NT2/D1 (cell line): ENCODE data around the gene SCAP.

ENCODE experiments used
- SUZ12 ChIP-seq: IDR thresholded peaks from 2 replicates; pipeline ENCODE4 v1.6.1; 2011; ENCODE audit not compliant: insufficient read length, insufficient read depth; ENCODE audit errors: extremely low read depth
- YY1 ChIP-seq: IDR thresholded peaks from 2 replicates; pipeline ENCODE4 v1.6.1; 2011; ENCODE audit not compliant: insufficient read length, insufficient read depth
- ZNF274 ChIP-seq: IDR thresholded peaks from 2 replicates; pipeline ENCODE4 v1.6.1; 2011; ENCODE audit warnings: mild to moderate bottlenecking, low read depth, low read length

DNA sequence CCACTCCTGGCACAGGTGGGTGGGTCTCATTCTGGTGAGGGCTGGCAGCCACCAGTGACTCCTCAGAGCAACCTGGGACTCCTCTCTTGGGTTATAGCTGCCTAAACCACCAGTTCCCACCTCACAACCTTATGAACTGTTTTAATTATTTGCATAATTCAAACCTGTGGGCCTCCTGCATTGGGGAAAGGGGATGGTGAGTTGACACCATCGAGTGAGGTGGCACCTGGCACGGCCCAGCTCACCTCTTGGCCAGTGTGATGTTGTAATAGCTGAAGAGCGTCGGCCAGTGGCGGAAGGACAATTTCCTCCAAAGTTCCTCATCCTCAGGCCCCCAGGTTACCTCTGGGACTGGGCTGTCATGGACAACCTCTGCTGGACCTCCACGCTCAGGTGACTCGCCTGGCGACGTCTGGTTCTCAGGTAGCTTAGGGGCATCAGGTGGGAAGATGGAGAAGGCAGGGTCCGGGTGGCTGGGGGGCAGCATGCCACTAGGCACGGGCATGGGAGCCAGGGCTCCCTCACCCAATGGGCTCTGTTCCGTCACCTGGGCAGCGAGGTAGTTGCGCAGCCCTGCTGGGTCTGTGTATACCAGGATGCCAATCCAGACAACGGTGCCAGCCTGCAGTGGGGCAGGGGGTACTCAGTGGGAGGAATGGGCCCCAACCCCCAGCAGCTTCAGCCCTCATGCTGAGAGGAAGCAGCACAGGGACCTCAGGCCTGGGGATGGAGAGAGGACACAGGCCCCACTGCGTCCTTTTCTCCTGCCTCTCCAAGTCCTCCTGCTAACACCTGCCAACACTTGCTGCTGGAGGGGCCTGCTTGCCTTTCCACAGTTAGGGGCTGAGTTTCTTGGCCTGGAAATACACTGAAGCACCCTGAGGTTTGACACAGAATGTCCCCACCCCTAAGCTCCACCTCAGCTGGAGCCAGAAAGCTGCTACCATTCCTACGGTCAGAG, 56.4 kb downstream of the SCAP start:
- no peak for TF ChIP-seq YY1
- TF ChIP-seq ZNF274, result no peak
- TF ChIP-seq SUZ12, result no peak
